ENCODE measurements around the gene INPP5A. TPM values are rescaled to one million over a fixed set of nuclear protein-coding genes. Genes with fewer than 3 reads are reported as not detected.

Gene INPP5A
- total and polyA plus RNA-seq, 9 of the 15 experiments (the other 6 are each of a cell fraction or from before 2014, with no cell fraction given) = 0.66 to 11.6 (median 7.7) TPM

DNA sequence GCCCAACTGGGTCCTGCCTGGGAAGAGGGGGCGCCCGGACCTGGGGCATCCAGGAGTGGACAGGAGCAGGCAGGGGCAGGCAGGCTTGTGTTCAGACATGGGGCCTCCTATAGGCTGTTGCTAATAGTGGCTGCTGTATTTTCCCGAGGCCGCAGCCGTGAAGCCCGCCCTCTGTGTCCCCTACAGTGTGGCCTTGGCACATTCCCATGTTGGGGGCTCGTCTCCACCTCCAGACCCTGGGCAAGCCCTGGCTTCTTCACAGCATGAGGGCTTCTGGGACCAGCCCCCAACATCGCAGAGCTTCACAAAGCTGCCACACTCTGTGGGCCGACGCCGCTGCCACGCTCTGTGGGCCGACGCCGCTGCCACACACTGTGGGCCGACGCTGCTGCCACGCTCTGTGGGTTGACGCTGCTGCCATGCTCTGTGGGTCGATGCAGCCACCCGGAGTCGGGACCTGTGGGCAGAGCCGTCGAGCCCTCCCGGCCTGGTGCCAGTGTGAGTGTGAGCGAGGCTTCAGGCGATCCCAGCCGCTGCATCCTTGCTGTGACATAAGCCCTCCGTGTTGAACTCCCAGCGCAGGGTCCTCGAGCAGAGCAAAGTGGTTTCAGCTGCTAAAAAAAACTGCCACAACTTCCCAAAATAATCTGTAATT, 109.0 kb downstream of the INPP5A start:
- Histone ChIP-seq H3K36me3 (ENCODE audit: control insufficient read depth, insufficient read depth, low read length) (no peaks in the 10 kb centered on the region), H2AFZ (ENCODE audit: low read depth, low read length) (no peak overlapping the region), H3K79me2 (ENCODE audit: control insufficient read depth, insufficient read depth, low read length) (no peaks in the 10 kb centered on the region), H4K20me1 (replicated peaks; ENCODE audit: control insufficient read depth, insufficient read depth, low read length) (no peaks in the 10 kb centered on the region), H3K4me1 (replicated peaks in 1 of 2; ENCODE audit: control insufficient read depth in 2 of 2, insufficient read depth in 2 of 2, low read length in 2 of 2) (peaks cover 0 to 7% of the 10 kb centered on the region in 2 experiments; a peak in 2 of 5 replicates), H3K27me3 (ENCODE audit: control insufficient read depth in 2 of 2, insufficient read depth in 2 of 2, low read length in 2 of 2) (peaks cover 0 to 8% of the 10 kb centered on the region in 2 experiments; a peak in 1 of 5 replicates), H3K9ac (ENCODE audit: insufficient read depth in 1 of 2, low read depth in 2 of 2, low read length in 2 of 2) (no peak overlapping the region), H3K27ac (ENCODE audit: extremely low read depth, low read depth, low read length) (no peak overlapping the region), H3K4me3 (no peak overlapping the region), H3K9me3 (replicated peaks; ENCODE audit: control insufficient read depth, insufficient read depth, low read depth, low read length) (no peaks in the 10 kb centered on the region), H3K9me1 (ENCODE audit: control insufficient read depth, insufficient read depth, low read length) (no peaks in the 10 kb centered on the region), H3K4me2 (ENCODE audit: insufficient read depth, low read length) (no peak overlapping the region)
- intact Hi-C loops (cut with micrococcal nuclease) (no loop called here), in situ Hi-C loops (cut with MboI) (no loop called here)
- DNase-seq (ENCODE audit: extremely low read depth in 1 of 4, low spot score in 3 of 4) (no peak), ATAC-seq (no peak), FAIRE-seq (no peak)
- BruUV-seq (replicated peaks) = no TSS peak
- 95% methylated on average over 15 of the region's 31 CpGs for WGBS (ENCODE audit: insufficient coverage, low coverage, missing lambda C conversion rate)
- ChIA-PET CTCF (ENCODE audit: low intra/inter-chr PET ratio) (no interaction called here), POLR2A (no interaction called here)
- TF ChIP-seq MTA3 (IDR thresholded peaks at IDR 0.05; ENCODE audit: borderline replicate concordance) = no peak
- TF ChIP-seq, protein P1, sequence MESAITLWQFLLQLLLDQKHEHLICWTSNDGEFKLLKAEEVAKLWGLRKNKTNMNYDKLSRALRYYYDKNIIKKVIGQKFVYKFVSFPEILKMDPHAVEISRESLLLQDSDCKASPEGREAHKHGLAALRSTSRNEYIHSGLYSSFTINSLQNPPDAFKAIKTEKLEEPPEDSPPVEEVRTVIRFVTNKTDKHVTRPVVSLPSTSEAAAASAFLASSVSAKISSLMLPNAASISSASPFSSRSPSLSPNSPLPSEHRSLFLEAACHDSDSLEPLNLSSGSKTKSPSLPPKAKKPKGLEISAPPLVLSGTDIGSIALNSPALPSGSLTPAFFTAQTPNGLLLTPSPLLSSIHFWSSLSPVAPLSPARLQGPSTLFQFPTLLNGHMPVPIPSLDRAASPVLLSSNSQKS (CRISPR knock-in tag; IDR thresholded peaks at IDR 0.05) = no peak
- no peak for TF ChIP-seq CSDE1 (IDR thresholded peaks at IDR 0.05)
- TF ChIP-seq, protein P2, sequence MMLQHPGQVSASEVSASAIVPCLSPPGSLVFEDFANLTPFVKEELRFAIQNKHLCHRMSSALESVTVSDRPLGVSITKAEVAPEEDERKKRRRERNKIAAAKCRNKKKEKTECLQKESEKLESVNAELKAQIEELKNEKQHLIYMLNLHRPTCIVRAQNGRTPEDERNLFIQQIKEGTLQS (IDR thresholded peaks at IDR 0.05) = no peak
- TF ChIP-seq, protein P2 (CRISPR knock-in tag; conservative IDR thresholded peaks at IDR 0.05) = no peak
- TF ChIP-seq ZFPM2 (CRISPR knock-in tag; IDR thresholded peaks at IDR 0.05) = no peak
- TF ChIP-seq ZNF134 (CRISPR knock-in tag; conservative IDR thresholded peaks at IDR 0.05) = no peak
- no peak for TF ChIP-seq KAT7 (CRISPR knock-in tag; IDR thresholded peaks at IDR 0.05; ENCODE audit: borderline replicate concordance)
- TF ChIP-seq C11orf30 (IDR thresholded peaks at IDR 0.05; ENCODE audit: low read depth) = no peak
- TF ChIP-seq DACH1 (IDR thresholded peaks at IDR 0.05; ENCODE audit: partially characterized antibody) = no peak
- TF ChIP-seq BMI1 (IDR thresholded peaks at IDR 0.05; ENCODE audit: low read length) = no peak
- no peak for TF ChIP-seq ZNF436 (CRISPR knock-in tag; IDR thresholded peaks at IDR 0.05)

Data from K562 (cell line).